Fibroblast of lung (primary cell): ENCODE measurements around the gene ATP10A. TPM values are rescaled to one million over a fixed set of nuclear protein-coding genes. Genes with fewer than 3 reads are reported as not detected.
A peak's percentile ranks its signal among the peaks of the same experiment; 100 is the strongest.

Source experiments
- DNase-seq, 2 donors: peaks; one replicate each; pipeline versions ENCODE4 v3.0.0 to v3.0.0-alpha.2; 2010; ENCODE audit warnings: low read depth in 2 of 2
- H2AFZ ChIP-seq: 2 replicates; pipeline ENCODE4 v1.5.1; 2012; ENCODE audit warnings: low read length, control low read depth, inconsistent platforms
- H3K27ac ChIP-seq: 2 replicates; pipeline ENCODE4 v1.5.1; 2011; ENCODE audit warnings: low read length, control low read depth; ENCODE audit not compliant: insufficient read depth
- H3K27me3 ChIP-seq: 2 replicates; pipeline ENCODE4 v1.5.1; 2011; ENCODE audit warnings: mild to moderate bottlenecking, low read length; ENCODE audit not compliant: control insufficient read depth, insufficient read depth
- H3K36me3 ChIP-seq: 2 replicates; pipeline ENCODE4 v1.5.1; 2011; ENCODE audit warnings: low read length; ENCODE audit not compliant: control insufficient read depth, insufficient read depth
- H3K4me1 ChIP-seq: 2 replicates; pipeline ENCODE4 v1.5.1; 2011; ENCODE audit warnings: low read length; ENCODE audit not compliant: control insufficient read depth, insufficient read depth; ENCODE audit errors: extremely low read depth
- H3K4me2 ChIP-seq: 2 replicates; pipeline ENCODE4 v1.5.1; 2011; ENCODE audit warnings: low read length, control low read depth; ENCODE audit not compliant: insufficient read depth; ENCODE audit errors: extremely low read depth
- H3K4me3 ChIP-seq, 4 experiments: fragments of 200-600 bp in 1 of 4; sonication (generic) in 1 of 4; replicated peaks in 1 of 4; 2 replicates each; pipeline ENCODE4 v1.5.1; 2011 to 2016; ENCODE audit warnings: low read length in 4 of 4, low read depth in 3 of 4, mild to moderate bottlenecking in 3 of 4, control low read depth in 2 of 4, inconsistent platforms in 1 of 4, mixed read lengths in 1 of 4; ENCODE audit not compliant: insufficient read depth in 1 of 4; ENCODE audit errors: control extremely low read depth in 1 of 4
- H3K79me2 ChIP-seq: 2 replicates; pipeline ENCODE4 v1.5.1; 2012; ENCODE audit warnings: mild to moderate bottlenecking, low read length, inconsistent platforms; ENCODE audit not compliant: control insufficient read depth, insufficient read depth
- H3K9ac ChIP-seq: 2 replicates; pipeline ENCODE4 v1.5.1; 2011; ENCODE audit warnings: mild to moderate bottlenecking, low read length, control low read depth; ENCODE audit not compliant: insufficient read depth
- H3K9me3 ChIP-seq: 2 replicates; pipeline ENCODE4 v1.5.1; 2012; ENCODE audit warnings: low read depth, low read length; ENCODE audit not compliant: control insufficient read depth, insufficient read depth
- H4K20me1 ChIP-seq: 2 replicates; pipeline ENCODE4 v1.5.1; 2011; ENCODE audit warnings: low read length; ENCODE audit not compliant: control insufficient read depth, insufficient read depth; ENCODE audit errors: extremely low read depth
- EZH2 ChIP-seq: IDR thresholded peaks from 2 replicates; pipeline ENCODE4 v1.5.1; 2012; ENCODE audit warnings: low read length, control low read depth, mild to moderate bottlenecking; ENCODE audit errors: missing control alignments
- polyA plus RNA-seq, 2 donors: library from polyadenylated mRNA; depleted of rRNA in 1 of 2; stranded (reverse) in 1 of 2; unstranded in 1 of 2; fragments of >200 nt; gene quantifications; 2 replicates each; pipeline ENCODE4 v1.2.1, GENCODE V29; 2011 to 2012; ENCODE audit warnings: missing spikeins in 1 of 2
- total RNA-seq: library from RNA; depleted of rRNA; stranded (reverse); fragments of >200 nt; gene quantifications from 2 replicates; pipeline ENCODE4 v1.2.1, GENCODE V29; 2014
- TF ChIP-seq, protein P1 (sequence below), 2 donors: IDR thresholded peaks in 1 of 2; conservative IDR thresholded peaks in 1 of 2; 1 replicate in 1 of 2; 2 replicates in 1 of 2; pipeline ENCODE4 v1.5.1; 2011 to 2012; ENCODE audit warnings: low read length in 2 of 2, control low read depth in 1 of 2, inconsistent platforms in 1 of 2, low read depth in 1 of 2, mild to moderate bottlenecking in 1 of 2

Gene ATP10A
- total and polyA plus RNA-seq, 2 donors (not counting 1 experiment from before 2014, with no cell fraction given): 12.7 to 13.8 TPM

DNA sequence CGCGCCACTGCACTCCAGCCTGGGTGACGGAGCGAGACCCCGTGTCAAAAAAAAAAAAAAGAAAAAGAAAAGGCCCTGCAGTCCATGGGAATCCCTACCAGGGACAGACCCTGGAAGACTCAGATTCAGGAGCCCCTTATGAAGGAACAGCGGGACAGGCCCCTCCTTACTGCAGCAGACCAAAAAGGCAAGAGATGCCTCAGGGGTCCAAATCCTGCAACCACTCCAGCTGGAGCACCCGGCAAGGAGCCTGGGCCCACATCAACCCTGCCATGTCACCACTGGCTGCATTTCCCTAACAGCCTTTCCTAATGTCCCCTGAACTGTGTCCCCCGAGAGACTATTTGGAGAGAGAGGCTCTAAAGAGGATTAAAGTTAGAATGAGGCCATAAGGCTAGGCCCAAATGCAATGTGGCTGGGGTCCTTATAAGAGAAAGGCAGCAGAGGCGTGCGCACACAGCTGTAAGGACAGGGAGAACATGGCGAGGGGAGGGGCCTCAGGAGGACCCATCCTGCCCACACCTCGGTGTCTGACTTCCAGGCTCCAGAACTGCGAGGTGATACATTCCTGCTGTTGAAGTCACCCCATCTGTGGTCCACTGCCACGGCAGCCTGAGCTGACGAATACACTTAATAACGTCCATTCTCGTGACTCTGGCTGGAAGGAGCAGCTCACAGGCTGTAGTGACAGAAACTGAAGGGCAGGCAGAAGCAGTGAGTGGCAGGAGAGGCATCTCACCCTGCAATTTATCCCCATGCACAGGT lies 78.1 kb downstream of the ATP10A start:
- H2AFZ ChIP-seq: no peak overlapping the region

DNA sequence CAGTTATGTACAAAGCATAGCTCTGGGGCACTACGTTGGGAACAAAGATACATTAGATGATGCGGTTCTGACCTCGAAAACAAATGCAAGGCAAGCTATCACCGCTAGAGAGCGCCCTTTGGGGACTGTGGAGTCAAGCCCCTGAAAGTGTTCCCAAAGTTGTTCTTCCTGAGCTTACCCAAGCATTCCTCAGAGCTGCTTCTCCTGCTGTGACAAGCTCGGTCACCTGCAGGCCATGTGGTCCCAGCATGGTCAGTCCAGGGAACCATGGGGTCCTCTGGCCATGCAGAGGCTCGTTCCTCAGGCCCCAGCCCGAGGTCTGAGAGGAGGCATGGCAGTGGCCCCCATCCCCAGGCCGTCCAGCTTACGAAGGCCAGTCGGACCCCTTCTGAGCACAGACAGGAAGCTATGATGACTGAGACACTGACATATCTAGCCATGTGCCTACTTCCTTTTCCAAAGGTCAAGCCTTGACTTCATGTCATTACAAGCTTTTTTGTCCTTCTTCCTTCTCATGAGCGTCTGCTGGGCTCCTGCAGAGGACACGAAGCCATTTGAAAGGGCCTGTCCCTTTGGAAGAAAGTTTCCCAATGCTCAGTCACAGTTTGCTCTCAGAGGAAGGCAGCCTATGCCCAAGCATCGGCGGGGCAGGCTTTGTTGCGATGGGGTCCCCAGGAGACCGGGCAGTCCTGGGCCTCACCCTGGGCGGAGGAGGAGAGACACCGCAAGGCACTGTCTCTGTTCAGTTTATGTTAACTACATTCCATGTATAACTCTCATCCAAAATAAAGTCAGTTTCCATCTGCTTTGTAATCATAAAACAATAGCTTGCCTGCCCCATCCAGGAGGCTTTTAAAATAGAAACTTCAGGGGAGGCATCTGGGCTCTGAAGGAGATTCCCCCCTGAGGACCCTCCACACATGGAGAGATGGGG lies 79.3 kb downstream of the ATP10A start:
- TF ChIP-seq EZH2: no peak
- TF ChIP-seq, protein P1, sequence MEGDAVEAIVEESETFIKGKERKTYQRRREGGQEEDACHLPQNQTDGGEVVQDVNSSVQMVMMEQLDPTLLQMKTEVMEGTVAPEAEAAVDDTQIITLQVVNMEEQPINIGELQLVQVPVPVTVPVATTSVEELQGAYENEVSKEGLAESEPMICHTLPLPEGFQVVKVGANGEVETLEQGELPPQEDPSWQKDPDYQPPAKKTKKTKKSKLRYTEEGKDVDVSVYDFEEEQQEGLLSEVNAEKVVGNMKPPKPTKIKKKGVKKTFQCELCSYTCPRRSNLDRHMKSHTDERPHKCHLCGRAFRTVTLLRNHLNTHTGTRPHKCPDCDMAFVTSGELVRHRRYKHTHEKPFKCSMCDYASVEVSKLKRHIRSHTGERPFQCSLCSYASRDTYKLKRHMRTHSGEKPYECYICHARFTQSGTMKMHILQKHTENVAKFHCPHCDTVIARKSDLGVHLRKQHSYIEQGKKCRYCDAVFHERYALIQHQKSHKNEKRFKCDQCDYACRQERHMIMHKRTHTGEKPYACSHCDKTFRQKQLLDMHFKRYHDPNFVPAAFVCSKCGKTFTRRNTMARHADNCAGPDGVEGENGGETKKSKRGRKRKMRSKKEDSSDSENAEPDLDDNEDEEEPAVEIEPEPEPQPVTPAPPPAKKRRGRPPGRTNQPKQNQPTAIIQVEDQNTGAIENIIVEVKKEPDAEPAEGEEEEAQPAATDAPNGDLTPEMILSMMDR (conservative IDR thresholded peaks at IDR 0.05 in 1 of 2, IDR thresholded peaks at IDR 0.05 in 1 of 2; ENCODE audit: low read depth in 1 of 2, low read length in 2 of 2): peak; percentile 20 to 43
- H3K27ac ChIP-seq: peak overlapping the region; percentile 97
- H4K20me1 ChIP-seq: no peaks in the 10 kb centered on the region
- no peak overlapping the region for H3K4me3 ChIP-seq
- DNase-seq: peak in 1 of 2 donors; percentile 28
- peaks cover 6% of the 10 kb centered on the region for H3K36me3 ChIP-seq
- no peak overlapping the region for H2AFZ ChIP-seq
- no peak overlapping the region for H3K9ac ChIP-seq
- H3K27me3 ChIP-seq: no peaks in the 10 kb centered on the region
- H3K9me3 ChIP-seq: no peaks in the 10 kb centered on the region
- peaks cover 11% of the 10 kb centered on the region for H3K79me2 ChIP-seq
- peak overlapping the region; percentile 45 for H3K4me2 ChIP-seq
- H3K4me1 ChIP-seq: peaks cover 32% of the 10 kb centered on the region

More for the DNA sequence above, 78.1 kb downstream of the ATP10A start:
- Histone ChIP-seq H3K36me3 (peaks cover 4% of the 10 kb centered on the region), H3K4me2 (peak overlapping the region; percentile 85), H3K9me3 (no peaks in the 10 kb centered on the region), H3K27ac (peak overlapping the region; percentile 97), H3K79me2 (peaks cover 11% of the 10 kb centered on the region), H3K9ac (peak overlapping the region; percentile 63), H3K27me3 (no peaks in the 10 kb centered on the region), H4K20me1 (no peaks in the 10 kb centered on the region), H3K4me3 (no peak overlapping the region), H3K4me1 (peaks cover 36% of the 10 kb centered on the region)
- TF ChIP-seq, protein P1 (conservative IDR thresholded peaks at IDR 0.05 in 1 of 2, IDR thresholded peaks at IDR 0.05 in 1 of 2; ENCODE audit: low read depth in 1 of 2, low read length in 2 of 2): no peak
- TF ChIP-seq EZH2: no peak
- DNase-seq: peak; percentile 73 to 89

DNA sequence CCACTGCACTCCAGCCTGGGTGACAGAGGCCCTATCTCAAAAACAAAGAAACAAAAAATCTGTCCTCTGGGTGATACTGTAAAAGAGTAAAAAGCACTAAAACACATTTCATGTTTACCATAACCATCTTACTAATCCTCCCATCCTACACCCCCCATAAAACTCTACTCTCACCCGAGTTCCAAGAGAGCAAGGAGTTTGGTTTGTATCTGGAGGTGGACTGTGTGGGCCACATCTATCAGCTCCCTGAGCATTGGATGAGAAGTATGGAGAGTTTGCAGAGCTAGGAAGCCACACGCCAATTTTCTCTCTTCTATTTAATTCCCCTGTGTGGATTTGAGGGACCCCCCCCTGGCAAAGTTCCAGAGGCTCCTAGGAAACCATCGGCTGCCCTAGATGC lies 80.0 kb downstream of the ATP10A start:
- Histone ChIP-seq H3K27ac (peak overlapping the region; percentile 19), H3K36me3 (peaks cover 6% of the 10 kb centered on the region), H3K4me3 (no peak overlapping the region), H3K9me3 (no peaks in the 10 kb centered on the region), H2AFZ (no peak overlapping the region), H3K79me2 (peaks cover 11% of the 10 kb centered on the region), H3K4me1 (peaks cover 27% of the 10 kb centered on the region), H3K4me2 (no peak overlapping the region), H4K20me1 (no peaks in the 10 kb centered on the region), H3K27me3 (no peaks in the 10 kb centered on the region), H3K9ac (no peak overlapping the region)
- TF ChIP-seq, protein P1 (conservative IDR thresholded peaks at IDR 0.05 in 1 of 2, IDR thresholded peaks at IDR 0.05 in 1 of 2; ENCODE audit: low read depth in 1 of 2, low read length in 2 of 2): no peak
- no peak for TF ChIP-seq EZH2
- DNase-seq: no peak
